HEK293 (cell line): Measurements from ENCODE around the gene GSPT1.

Source experiments
- CTCF ChIA-PET: fragments of 350-600 bp; formaldehyde crosslinking; extraction: SDS; loops from one replicate; lab custom pipeline; 2021; ENCODE audit warnings: antibody characterized with exemption; lab: Yijun Ruan, JAX
- POLR2A ChIA-PET: fragments of 300-600 bp; formaldehyde crosslinking; extraction: SDS; loops from one replicate; lab custom pipeline; 2020; ENCODE audit warnings: antibody characterized with exemption, inconsistent platforms; lab: Yijun Ruan, JAX
- H3K27ac ChIP-seq: fragments of 200-500 bp; sonication (Bioruptor generic); 2 replicates; pipeline ENCODE4 v1.5.1; 2014; ENCODE audit warnings: low read depth, low read length, control low read depth, inconsistent platforms; ENCODE audit errors: extremely low read depth
- H3K36me3 ChIP-seq, 2 experiments: fragments of 200-500 bp in 1 of 2; sonication (Bioruptor generic) in 1 of 2; 1 replicate in 1 of 2; 2 replicates in 1 of 2; pipeline ENCODE4 v1.5.1; 2014 to 2017; ENCODE audit warnings: inconsistent platforms in 2 of 2, low read length in 2 of 2; ENCODE audit not compliant: control insufficient read depth in 2 of 2, insufficient read depth in 1 of 2
- H3K4me1 ChIP-seq: fragments of 200-500 bp; sonication (Bioruptor generic); 2 replicates; pipeline ENCODE4 v1.5.1; 2014; ENCODE audit warnings: mild to moderate bottlenecking, low read length, inconsistent platforms; ENCODE audit not compliant: control insufficient read depth, insufficient read depth
- H3K4me3 ChIP-seq: 2 replicates; pipeline ENCODE4 v1.5.1; 2011; ENCODE audit warnings: low read depth, mild to moderate bottlenecking, control low read depth, low read length, moderate library complexity
- H3K9me3 ChIP-seq: fragments of 200-500 bp; sonication (Bioruptor generic); 2 replicates; pipeline ENCODE4 v1.5.1; 2014; ENCODE audit warnings: low read depth, low read length, inconsistent platforms; ENCODE audit not compliant: control insufficient read depth, insufficient read depth
- KLF17 ChIP-seq: fragments of 450-650 bp; formaldehyde crosslinking; IDR thresholded peaks from 2 replicates; pipeline ENCODE4 v1.5.1; 2016; ENCODE audit warnings: missing biosample characterization, missing genetic modification characterization
- RBAK ChIP-seq: fragments of 450-650 bp; formaldehyde crosslinking; IDR thresholded peaks from 2 replicates; pipeline ENCODE4 v1.5.1; 2016; ENCODE audit warnings: missing biosample characterization, missing genetic modification characterization
- SP7 ChIP-seq: fragments of 450-650 bp; formaldehyde crosslinking; IDR thresholded peaks from 2 replicates; pipeline ENCODE4 v1.5.1; 2016; ENCODE audit warnings: missing biosample characterization, missing genetic modification characterization
- ZBTB26 ChIP-seq: fragments of 450-650 bp; formaldehyde crosslinking; optimal IDR thresholded peaks from 2 replicates; pipeline ENCODE3; 2016; ENCODE audit warnings: missing biosample characterization, mild to moderate bottlenecking, missing genetic modification characterization
- ZFP41 ChIP-seq: fragments of 450-650 bp; formaldehyde crosslinking; IDR thresholded peaks from 2 replicates; pipeline ENCODE4 v1.5.1; 2016; ENCODE audit warnings: missing biosample characterization, missing genetic modification characterization, borderline replicate concordance
- ZNF121 ChIP-seq: fragments of 450-650 bp; formaldehyde crosslinking; IDR thresholded peaks from 2 replicates; pipeline ENCODE4 v1.5.1; 2016; ENCODE audit warnings: missing biosample characterization, missing genetic modification characterization
- ZNF24 ChIP-seq: fragments of 450-650 bp; formaldehyde crosslinking; IDR thresholded peaks from 2 replicates; pipeline ENCODE4 v1.5.1; 2016; ENCODE audit warnings: missing biosample characterization, missing genetic modification characterization
- ZNF398 ChIP-seq: fragments of 450-650 bp; formaldehyde crosslinking; IDR thresholded peaks from 2 replicates; pipeline ENCODE4 v1.5.1; 2017; ENCODE audit warnings: missing biosample characterization, missing genetic modification characterization
- ZNF473 ChIP-seq: fragments of 450-650 bp; formaldehyde crosslinking; IDR thresholded peaks from 2 replicates; pipeline ENCODE4 v1.5.1; 2017; ENCODE audit warnings: missing biosample characterization, missing genetic modification characterization
- ZNF549 ChIP-seq: fragments of 450-650 bp; IDR thresholded peaks from 2 replicates; pipeline ENCODE4 v1.5.1; 2018; ENCODE audit warnings: missing biosample characterization, missing genetic modification characterization, mild to moderate bottlenecking, inconsistent platforms, moderate library complexity
- ZNF571 ChIP-seq: fragments of 450-650 bp; formaldehyde crosslinking; IDR thresholded peaks from 2 replicates; pipeline ENCODE4 v1.5.0; 2017; ENCODE audit warnings: missing biosample characterization, missing genetic modification characterization
- ZNF658 ChIP-seq: fragments of 450-650 bp; formaldehyde crosslinking; IDR thresholded peaks from 2 replicates; pipeline ENCODE4; 2016; ENCODE audit warnings: missing biosample characterization, missing genetic modification characterization
- ZNF701 ChIP-seq: fragments of 450-650 bp; formaldehyde crosslinking; IDR thresholded peaks from 2 replicates; pipeline ENCODE4 v1.5.1; 2016; ENCODE audit warnings: missing biosample characterization, missing genetic modification characterization
- TF ChIP-seq, protein P1 (sequence below): fragments of 450-650 bp; formaldehyde crosslinking; IDR thresholded peaks from 2 replicates; pipeline ENCODE4 v1.5.1; 2017; ENCODE audit warnings: missing biosample characterization, missing genetic modification characterization
- TF ChIP-seq, protein P2 (sequence below): fragments of 450-650 bp; formaldehyde crosslinking; IDR thresholded peaks from 2 replicates; pipeline ENCODE4 v1.5.1; 2017; ENCODE audit warnings: missing biosample characterization, mild to moderate bottlenecking, missing genetic modification characterization, moderate library complexity
- TF ChIP-seq, protein P3 (sequence below): fragments of 450-650 bp; formaldehyde crosslinking; IDR thresholded peaks from 2 replicates; pipeline ENCODE4 v1.5.1; 2016; ENCODE audit warnings: missing biosample characterization, missing genetic modification characterization
- TF ChIP-seq, protein P4 (sequence below): fragments of 450-650 bp; formaldehyde crosslinking; IDR thresholded peaks from 2 replicates; pipeline ENCODE4 v1.5.1; 2016; ENCODE audit warnings: missing biosample characterization, missing genetic modification characterization
- TF ChIP-seq, protein P5 (sequence below): fragments of 450-650 bp; formaldehyde crosslinking; IDR thresholded peaks from 2 replicates; pipeline ENCODE4 v1.5.1; 2017; ENCODE audit warnings: missing biosample characterization, missing genetic modification characterization

GSPT1 gene

DNA sequence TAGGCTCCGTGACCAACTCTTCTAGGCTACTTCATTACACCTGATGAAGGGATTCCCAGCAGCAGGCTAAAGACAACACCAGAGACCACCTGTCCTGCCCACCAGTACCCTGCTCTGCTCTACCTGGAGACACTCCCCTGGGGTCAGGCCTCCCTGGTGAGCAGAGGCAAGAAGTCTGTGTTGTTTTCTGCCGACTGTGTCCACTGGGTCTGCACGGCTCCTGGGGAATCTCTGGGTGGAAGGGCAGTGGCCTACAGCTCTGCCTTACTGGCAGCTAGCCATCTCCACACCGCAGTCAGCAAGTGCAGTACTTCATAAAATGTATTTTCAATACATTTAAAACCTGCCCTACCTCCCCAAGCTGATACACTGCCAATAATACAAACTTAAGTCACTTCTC, 71.3 kb downstream of the GSPT1 start (continued):
- TF ChIP-seq RBAK (no peak), ZNF473 (tag by site-specific recombination) (no peak), ZNF658 (tag by site-specific recombination) (no peak), ZNF24 (no peak), ZNF701 (no peak)
- TF ChIP-seq, protein P1, sequence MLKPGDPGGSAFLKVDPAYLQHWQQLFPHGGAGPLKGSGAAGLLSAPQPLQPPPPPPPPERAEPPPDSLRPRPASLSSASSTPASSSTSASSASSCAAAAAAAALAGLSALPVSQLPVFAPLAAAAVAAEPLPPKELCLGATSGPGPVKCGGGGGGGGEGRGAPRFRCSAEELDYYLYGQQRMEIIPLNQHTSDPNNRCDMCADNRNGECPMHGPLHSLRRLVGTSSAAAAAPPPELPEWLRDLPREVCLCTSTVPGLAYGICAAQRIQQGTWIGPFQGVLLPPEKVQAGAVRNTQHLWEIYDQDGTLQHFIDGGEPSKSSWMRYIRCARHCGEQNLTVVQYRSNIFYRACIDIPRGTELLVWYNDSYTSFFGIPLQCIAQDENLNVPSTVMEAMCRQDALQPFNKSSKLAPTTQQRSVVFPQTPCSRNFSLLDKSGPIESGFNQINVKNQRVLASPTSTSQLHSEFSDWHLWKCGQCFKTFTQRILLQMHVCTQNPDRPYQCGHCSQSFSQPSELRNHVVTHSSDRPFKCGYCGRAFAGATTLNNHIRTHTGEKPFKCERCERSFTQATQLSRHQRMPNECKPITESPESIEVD (tag by site-specific recombination): no peak
- TF ChIP-seq, protein P2, sequence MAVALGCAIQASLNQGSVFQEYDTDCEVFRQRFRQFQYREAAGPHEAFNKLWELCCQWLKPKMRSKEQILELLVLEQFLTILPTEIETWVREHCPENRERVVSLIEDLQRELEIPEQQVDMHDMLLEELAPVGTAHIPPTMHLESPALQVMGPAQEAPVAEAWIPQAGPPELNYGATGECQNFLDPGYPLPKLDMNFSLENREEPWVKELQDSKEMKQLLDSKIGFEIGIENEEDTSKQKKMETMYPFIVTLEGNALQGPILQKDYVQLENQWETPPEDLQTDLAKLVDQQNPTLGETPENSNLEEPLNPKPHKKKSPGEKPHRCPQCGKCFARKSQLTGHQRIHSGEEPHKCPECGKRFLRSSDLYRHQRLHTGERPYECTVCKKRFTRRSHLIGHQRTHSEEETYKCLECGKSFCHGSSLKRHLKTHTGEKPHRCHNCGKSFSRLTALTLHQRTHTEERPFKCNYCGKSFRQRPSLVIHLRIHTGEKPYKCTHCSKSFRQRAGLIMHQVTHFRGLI: no peak
- TF ChIP-seq, protein P3, sequence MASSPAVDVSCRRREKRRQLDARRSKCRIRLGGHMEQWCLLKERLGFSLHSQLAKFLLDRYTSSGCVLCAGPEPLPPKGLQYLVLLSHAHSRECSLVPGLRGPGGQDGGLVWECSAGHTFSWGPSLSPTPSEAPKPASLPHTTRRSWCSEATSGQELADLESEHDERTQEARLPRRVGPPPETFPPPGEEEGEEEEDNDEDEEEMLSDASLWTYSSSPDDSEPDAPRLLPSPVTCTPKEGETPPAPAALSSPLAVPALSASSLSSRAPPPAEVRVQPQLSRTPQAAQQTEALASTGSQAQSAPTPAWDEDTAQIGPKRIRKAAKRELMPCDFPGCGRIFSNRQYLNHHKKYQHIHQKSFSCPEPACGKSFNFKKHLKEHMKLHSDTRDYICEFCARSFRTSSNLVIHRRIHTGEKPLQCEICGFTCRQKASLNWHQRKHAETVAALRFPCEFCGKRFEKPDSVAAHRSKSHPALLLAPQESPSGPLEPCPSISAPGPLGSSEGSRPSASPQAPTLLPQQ (tag by site-specific recombination): no peak

- POLR2A ChIA-PET: interaction anchor here (0.6 kb wide), 1 partner anchor 1536 kb away, joined by 4 read pairs; no protein-coding TSS in a partner anchor
- CTCF ChIA-PET: interaction anchor here (0.6 kb wide), 1 partner anchor 19 kb away, joined by 3 read pairs; no protein-coding TSS in a partner anchor
- H3K9me3 ChIP-seq: no peaks in the 10 kb centered on the region
- no peak for TF ChIP-seq ZNF549 (tag by site-specific recombination)
- TF ChIP-seq ZNF571 (tag by site-specific recombination): no peak
- TF ChIP-seq ZNF398: no peak
- TF ChIP-seq, protein P4, sequence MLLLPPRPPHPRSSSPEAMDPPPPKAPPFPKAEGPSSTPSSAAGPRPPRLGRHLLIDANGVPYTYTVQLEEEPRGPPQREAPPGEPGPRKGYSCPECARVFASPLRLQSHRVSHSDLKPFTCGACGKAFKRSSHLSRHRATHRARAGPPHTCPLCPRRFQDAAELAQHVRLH (tag by site-specific recombination): no peak
- TF ChIP-seq, protein P5, sequence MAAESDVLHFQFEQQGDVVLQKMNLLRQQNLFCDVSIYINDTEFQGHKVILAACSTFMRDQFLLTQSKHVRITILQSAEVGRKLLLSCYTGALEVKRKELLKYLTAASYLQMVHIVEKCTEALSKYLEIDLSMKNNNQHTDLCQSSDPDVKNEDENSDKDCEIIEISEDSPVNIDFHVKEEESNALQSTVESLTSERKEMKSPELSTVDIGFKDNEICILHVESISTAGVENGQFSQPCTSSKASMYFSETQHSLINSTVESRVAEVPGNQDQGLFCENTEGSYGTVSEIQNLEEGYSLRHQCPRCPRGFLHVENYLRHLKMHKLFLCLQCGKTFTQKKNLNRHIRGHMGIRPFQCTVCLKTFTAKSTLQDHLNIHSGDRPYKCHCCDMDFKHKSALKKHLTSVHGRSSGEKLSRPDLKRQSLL (tag by site-specific recombination): no peak
- TF ChIP-seq ZNF121 (tag by site-specific recombination): no peak
- no peak for TF ChIP-seq SP7 (tag by site-specific recombination)
- no peak for TF ChIP-seq ZBTB26 (tag by site-specific recombination)
- no peak for TF ChIP-seq KLF17 (tag by site-specific recombination)
- TF ChIP-seq ZFP41 (tag by site-specific recombination): no peak
- H3K36me3 ChIP-seq: peaks cover 79 to 94% of the 10 kb centered on the region in 2 experiments
- H3K27ac ChIP-seq: no peak overlapping the region
- H3K4me3 ChIP-seq: no peak overlapping the region
- H3K4me1 ChIP-seq: no peaks in the 10 kb centered on the region
Measured at GRCh38 chr16:11843861-11844260, 71.9 kb downstream of the GSPT1 start.
